GM18907 (cell line): ENCODE results near the gene HIKESHI.
"Not testable (repeated sequence)": the region's sequence is repeated elsewhere in the genome, so short reads cannot be mapped to it uniquely, and the experiment has no call there.

Source experiments
- ATAC-seq: cut with Tn5 transposase; IDR thresholded peaks from one replicate; pipeline ENCODE4 v1.9.1; 2021; ENCODE audit warnings: mild to moderate bottlenecking, moderate library complexity; ENCODE audit not compliant: unreplicated experiment

The HIKESHI gene

DNA sequence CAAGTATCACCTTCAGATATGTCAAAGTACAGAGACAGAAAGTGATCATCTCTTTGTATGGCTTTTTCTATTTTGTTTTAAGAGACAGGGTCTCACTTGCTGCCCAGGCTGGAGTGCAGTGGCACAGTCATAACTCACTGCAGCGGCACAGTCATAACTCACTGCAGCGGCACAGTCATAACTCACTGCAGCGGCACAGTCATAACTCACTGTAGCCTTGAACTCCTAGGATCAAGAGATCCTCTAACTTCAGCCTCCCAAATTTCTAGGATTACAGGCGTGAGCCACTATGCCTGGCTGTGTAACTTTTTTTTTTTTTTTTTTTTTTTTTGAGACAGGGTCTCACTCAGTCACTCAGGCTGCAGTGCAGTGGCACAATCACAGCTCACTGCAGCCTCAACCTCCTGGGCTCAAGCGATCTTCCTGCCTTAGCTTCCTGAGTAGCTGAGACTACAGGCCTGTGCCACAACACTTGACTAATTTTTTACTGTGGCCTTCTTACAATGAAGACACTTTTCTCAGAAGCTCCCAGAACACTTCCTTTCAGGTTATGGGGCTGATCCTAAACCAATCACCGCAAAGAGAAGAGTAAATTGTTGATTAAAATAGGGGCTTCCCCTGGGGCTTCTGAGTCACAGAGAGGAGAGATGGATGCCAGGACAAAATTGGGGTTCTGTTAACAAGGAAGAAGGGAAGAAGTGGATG is 9.0 kb upstream of the HIKESHI start:
- peak; percentile 73 for ATAC-seq

DNA sequence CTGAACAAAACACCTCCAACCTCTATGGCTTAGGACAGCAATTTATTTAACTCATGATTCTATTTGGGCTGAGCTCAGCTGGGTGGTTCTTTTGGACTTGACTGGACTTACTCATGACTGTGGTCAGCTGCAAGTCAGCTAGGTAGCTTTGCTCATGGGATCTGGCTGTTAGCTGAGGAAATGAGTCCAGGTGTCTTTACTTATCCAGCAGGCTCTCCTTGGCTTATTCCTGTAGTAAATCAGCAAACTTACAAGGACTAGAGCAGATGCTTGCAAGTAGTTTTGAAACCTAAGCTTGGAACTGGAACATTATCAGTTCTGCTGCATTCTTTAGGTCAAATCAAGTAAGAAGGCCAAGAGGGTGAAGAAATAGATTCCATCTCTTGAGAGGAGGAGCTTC is 8.0 kb upstream of the HIKESHI start:
- ATAC-seq: no peak

DNA sequence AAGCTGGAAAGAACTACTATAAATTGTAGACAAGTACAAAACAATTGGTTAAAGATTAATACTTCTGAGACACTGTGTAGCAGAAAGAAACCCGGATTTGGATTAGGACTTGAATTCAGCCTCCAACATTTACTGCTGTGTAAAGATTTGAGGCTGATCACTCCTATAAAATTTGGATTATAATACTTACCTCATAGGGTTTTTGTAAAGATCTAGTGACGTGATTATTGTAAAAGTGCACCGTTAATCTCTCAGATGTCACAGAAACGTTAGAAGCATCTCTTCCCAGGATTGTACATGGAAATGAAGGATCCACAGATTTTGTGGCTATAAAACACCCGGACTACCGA is 323 bp upstream of the HIKESHI start:
- ATAC-seq: peak; percentile 9

DNA sequence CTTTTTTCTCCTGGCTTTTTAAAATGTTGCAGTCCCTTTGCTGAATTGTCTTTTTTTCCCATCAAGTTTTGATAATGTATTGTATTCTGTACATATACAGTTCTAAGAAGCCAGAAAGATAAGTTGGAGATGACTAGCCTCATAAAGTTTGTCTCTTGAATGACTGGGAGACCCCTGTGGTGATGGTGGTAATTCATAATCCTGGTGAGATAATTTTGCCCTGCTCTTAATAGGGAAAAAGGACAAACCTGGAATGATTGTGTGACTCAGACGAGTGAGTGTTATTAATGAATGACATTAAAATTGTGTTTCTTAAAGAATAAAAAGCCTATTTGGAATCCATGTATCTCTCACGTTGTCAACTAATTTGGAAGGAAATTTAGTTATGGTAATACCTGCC is 1.2 kb downstream of the HIKESHI start:
- no peak for ATAC-seq

DNA sequence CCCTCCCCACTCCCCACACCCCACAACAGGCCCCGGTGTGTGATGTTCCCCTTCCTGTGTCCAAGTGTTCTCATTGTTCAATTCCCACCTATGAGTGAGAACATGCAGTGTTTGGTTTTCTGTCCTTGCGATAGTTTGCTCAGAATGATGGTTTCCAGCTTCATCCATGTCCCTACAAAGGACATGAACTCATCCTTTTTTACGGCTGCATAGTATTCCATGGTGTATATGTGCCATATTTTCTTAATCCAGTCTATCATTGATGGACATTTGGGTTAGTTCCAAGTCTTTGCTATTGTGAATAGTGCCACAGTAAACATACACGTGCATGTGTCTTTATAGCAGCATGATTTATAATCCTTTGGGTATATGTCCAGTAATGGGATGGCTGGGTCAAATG is 6.7 kb downstream of the HIKESHI start:
- not testable (repeated sequence) for ATAC-seq

DNA sequence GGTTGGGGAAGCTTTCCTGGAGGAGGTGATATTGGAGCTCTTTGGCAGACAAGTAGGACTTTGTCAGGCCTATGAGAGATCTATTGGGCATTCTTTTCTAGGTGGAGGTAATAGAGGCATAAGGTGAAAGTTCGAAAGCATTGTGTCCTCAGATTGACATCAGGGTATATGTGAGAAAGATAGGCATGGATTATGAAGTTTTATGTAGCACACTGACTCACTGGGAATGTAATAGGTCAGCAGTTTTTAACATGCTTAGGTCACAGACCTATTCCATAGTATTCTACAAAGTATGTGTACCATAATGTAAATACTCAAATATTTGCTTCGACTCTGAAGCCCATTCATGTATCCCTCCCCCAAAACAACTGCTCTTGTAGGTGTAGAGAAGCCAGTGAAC is 11.8 kb downstream of the HIKESHI start:
- no peak for ATAC-seq

DNA sequence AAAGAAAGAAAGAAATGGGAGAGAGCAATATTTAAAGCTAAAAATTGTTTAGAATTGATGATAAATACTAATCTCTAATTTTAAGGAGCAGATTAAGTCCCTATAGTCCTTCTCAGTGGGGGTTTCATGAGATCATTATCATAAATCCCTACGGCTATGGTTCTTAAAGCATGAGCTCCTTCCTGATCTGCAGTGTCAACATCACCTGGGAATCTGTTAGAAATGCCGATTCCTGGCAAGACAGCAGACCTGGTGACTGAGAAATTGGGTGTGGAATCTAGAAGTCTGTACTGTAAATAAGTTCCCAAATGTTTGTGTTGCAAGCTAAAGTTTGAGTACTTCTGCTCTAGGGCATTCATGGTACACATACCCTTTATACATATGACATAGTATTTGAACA is 12.6 kb downstream of the HIKESHI start:
- no peak for ATAC-seq

DNA sequence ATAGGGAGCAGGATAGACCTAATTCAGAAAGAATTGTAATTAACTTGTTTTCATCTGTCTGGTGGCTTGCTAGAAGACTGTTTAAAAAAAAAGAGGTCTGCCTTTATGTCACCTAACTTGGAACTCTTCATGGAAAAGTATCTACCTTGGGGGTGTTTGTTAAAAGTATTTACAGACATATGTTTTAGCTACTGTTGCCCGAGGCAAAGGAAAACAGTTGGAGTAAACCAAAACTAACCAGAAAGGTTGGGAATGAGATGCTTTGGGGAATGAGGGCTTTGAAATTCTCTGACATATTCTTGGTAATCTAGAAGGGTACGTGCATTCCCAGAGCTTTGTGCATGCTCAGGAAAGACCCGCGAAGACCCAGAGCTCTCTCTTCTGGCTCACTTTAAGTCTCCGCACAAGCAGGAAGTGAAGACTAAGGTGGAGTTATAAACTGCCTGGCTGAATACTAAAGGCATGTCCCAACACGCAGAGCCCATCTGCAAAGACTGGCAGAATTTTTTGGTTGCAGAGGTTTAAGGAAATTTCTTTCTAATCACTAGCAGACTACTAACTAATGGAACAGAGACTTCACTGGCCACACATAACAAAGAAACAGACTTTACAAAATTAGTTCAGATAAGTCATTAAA is 33.2 kb downstream of the HIKESHI start:
- no peak for ATAC-seq

DNA sequence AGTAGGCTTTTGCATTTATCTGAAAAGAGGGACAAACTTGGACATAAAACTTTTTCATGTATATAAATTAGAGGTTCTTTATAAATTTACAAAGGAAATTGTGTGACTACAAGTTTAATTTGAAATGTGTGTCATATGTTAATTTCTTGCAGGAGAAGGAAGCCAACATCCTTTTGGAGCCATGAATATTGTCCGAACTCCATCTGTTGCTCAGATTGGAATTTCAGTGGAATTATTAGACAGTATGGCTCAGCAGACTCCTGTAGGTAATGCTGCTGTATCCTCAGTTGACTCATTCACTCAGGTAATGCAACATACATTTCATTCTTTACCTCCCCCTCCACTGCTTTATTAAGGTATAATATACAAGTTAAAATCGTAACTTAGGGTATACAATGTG is 35.2 kb downstream of the HIKESHI start:
- no peak for ATAC-seq

DNA sequence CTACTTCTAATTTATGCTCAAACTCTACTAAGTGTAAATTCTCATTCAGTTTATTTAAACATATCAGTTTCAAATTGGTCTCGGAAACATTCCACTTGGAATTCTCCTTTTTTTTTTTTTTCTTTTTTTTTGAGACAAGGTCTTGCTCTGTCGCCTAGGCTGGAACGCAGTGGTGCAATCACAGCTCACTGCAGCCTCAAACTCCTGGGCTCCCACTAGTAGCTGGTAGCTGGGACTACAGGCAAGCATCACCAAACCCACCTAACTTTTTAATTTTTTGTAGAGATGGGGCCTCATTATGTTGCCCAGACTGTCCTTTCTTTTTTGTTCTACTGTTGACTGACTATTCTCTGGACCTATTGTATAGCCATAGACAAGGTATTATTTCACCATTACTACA is 39.3 kb downstream of the HIKESHI start:
- no peak for ATAC-seq

DNA sequence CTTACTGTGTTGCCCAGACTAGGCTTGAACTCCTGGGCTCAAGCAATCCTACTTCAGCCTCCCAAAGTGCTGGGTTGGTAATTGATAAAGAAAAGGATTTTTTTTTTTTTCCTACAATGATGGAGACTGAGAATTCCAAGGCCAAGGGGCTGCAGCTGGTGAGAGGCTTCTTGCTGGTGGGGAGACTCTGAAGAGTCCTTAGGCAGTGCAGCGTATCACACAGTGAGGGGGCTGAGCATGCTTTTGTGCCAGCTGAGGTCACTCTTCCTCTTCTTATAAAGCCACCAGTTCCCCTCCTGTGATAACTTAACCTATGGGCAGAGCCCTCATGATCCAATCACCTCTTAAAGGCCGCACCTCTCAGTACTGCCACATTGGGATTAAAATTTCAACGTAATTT is 44.5 kb downstream of the HIKESHI start:
- ATAC-seq: no peak

DNA sequence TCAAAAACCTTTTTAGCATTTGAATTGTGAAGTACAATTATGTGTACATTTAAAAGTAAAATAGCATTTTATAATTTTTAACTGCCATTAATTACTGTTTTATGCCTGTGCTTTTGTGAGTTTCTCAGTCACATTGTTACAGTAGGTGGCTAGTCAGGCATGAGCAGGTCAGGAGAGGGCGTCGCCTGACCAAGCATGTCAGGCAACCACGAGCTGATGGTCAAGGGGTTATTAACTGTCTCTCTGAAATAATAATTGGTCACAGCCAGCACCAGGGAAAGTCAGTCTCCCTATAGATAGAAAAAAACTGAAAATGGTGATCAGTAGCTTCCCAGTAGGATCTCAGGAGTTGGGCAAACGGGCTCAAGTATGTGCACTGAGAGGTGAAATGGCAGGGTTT is 53.2 kb downstream of the HIKESHI start:
- ATAC-seq: no peak

DNA sequence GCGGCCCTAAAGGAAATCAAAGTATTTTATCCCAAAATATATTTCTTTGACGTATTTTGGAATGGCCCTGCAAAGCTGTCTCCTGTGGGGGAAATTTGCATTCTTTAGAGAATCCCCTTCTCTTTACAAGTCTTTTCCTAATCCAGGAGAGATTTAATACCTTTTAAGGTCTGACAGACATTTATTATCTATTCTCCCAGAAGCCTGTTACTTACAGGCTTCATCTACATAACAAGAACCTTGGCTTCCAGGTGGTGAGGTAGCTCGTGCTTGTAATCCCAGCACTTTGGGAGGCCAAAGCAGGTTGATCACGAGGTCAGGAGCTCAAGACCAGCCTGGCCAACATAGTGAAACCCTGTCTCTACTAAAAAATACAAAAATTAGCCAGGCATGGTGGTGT is 55.4 kb downstream of the HIKESHI start:
- not testable (repeated sequence) for ATAC-seq

DNA sequence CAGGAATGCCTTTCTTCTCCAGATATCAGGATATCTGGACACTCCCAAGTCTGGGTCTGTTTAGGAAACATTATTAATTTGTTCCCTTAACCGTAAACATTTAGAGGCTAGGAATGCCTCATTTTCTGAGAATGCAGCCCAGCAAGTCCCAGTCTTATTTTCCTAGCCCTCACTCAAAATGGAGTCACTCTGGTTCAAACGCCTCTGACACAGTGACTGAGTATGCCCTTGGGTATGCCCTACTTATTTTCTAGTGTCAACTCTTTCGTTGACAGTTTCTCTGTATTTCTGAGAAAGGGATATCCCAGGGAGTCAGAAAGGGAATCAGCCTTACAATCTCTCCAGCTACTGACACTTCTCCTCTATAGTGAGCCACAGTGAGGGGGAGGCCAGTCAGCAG is 56.7 kb downstream of the HIKESHI start:
- no peak for ATAC-seq

DNA sequence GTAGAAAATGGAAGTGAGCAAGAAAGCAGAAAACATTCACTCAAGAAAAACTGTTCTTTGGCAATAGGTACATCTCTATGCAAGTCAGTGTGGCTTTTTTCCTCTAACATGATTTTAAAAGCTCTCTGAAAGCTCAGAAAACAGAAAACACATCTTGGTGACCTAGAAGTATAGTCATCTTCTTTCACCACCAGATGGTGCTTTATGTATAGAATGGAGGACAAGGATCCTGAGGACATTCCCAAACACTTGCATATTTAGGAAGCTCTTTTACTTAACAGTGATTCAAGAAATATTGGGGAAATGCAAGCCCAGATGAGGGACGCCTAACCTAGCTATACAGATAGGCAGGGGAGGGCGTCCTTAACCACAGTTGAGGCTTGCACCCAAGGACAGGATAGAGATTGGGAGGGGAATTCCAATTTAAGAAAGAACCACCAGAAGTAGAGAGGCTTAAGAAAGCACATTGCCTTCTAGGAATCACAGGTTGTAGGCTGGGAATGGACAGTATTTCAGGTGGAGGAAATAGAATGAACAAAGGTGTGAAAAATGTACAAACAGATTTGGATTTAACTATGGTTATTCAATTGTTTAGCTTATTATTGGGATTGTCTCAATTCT is 58.8 kb downstream of the HIKESHI start:
- no peak for ATAC-seq

DNA sequence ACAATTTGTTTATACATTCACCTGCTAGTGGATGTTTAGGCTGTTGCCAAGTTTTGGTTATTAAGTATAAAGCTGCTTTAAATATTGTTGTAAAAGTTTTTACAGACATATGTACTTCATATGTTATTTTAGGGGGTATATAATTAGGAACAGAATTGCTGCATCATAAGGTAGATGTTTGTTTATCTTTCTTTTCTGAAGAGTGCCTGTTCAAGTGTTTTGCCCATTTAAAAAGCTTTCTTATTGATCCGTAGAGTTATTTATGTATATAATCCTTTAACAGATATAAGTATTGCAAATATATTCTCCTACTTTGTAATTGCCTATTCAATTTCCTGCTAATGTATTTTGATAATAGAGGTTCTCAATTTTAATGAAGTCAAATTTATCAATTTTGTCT is 61.4 kb downstream of the HIKESHI start:
- no peak for ATAC-seq

DNA sequence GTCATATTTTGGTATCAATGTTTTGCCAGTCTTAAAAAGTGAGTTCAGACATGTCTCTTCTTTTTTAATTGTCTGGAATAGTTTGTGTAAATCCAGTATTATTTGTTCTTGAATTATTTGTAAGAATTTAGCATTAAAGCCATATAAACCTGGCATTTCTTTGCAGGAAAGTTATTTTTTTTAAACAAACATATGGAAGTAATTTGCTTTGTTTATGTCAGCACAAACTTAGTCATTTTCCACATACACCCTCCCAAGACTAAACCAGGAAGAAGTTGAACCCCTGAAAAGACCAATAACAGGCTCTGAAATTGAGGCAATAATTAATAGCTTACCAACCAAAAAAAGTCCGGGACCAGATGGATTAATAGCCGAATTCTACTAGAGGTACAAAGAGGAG is 63.5 kb downstream of the HIKESHI start:
- ATAC-seq: no peak

DNA sequence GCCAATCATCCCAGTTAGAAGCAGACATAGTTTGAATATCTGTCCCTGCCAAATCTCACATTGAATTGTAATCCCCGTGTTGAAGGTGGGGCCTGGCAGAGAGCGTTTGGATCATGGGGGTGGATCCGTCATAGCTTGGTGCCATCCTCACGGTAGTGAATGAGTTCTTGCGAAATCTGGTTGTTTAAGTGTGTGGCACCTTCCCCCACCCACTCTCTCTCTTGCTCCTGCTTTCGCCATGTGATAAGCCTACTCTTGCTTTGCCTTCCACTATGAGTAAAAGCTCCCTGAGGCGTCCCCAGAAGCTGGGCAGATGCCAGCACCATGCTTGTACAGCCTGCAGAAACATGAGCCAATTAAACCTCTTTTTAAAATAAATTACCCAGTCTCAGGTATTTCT is 67.6 kb downstream of the HIKESHI start:
- no peak for ATAC-seq

DNA sequence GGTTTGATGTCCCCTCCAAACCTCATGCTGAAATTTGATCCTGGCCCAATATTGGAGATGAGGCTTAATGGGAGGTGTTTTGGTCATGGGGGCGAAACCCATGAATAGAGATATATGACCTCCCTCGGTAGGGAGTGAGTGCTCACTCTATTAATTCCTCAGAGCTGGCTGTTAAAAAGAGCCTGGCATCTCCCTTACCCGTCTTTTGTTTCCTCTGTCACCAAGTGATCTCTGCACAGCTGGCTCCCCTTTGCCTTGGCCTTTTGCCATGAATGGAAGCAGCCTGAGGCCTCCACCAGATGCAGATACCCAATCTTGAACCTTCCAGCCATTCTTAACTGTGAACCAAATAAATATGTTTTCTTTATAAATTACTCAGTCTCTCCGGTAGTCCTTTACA is 68.1 kb downstream of the HIKESHI start:
- no peak for ATAC-seq

DNA sequence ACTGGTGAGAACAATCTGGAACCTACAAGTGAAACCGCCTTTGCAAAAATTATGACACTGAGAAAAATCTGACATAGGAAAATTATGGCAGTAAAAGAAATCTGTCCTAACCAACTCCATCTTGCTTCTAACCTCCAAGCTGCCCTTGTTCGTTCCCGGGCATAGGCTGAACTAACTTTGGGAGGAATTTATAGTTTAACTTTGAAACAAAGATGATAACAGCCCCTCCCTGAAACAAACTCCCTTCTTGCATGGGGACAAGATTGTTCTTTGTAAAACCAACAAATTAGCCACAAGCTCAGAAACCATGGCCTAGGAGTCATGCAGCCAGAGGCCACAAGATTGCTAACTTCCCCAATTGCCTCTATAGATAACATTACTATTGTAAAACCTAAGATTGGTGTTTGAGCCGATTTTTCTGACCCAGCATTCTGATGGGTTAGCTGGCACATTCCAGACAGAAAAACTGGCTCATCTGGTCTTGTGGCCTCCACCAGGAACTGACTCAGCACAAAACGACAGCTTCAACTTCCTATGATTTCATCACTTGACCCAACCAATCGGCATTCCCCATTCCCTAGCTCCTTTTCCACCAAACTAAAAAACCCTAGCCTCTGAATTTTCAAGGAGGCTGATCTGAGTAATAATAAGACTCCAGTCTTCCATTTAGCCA is 69.0 kb downstream of the HIKESHI start:
- no peak for ATAC-seq

DNA sequence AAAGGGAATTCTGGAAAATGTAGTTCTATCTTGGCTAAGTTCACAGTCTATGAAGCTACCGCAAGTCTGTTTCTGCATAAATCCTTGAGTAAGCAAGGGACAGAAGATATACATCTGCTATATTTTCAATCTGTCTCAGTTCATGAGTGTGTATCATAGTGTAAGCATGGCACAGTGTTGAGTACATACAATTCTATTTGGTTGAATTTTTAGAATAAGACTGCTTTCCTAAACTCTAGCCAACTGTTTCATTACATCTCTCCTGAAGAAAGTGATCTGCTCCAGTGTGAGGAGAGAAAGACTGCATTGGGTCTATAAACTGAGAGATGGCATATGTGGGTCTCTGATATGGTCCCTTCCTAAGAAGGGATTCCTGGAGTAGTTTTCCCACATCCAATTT is 70.0 kb downstream of the HIKESHI start:
- ATAC-seq: no peak

DNA sequence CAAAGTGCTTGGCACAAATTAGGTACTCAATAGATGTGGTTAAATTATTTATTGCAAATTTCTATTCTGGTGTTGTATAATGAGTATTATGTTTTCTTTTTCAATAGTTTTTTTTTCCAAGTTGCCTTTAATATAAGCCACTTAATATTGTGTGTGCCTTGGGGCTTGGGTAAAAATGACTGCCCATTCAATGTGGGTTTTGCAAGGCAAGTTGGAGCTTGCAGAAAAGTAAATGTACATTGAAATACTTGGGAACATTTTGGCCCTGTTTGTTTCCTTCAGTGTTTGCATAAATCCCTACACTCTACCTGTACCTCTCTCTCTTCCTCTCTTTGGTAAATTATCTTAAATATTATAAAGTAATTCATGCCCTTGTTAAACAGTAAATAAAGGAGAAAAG is 70.5 kb downstream of the HIKESHI start:
- ATAC-seq: no peak
